Measurements from ENCODE around the gene PRKCA. TPM values are rescaled to one million over a fixed set of nuclear protein-coding genes. Genes with fewer than 3 reads are reported as not detected.

Gene PRKCA
- polyA plus RNA-seq, 1 experiment, result 66.8 TPM

DNA sequence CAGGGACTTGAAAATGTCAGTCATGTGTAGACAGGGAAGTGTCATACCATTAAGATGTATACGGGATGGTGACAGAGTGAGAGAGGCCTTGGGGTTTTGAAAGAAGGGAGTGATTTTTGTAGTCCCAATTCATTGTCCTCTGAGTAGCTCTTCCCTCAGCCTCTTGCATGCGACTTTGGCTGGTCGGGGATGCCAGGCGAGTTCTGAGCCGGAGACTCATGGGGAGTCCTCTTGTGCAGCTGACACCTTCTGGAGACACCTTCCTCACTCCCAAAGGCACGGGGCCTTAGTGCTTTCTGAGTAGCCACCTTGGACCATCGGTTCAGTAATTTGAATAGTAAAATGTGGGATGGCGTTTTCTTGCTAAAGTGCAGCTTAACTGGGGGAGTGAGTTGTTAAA lies 144.7 kb downstream of the PRKCA start:
- POLR2A ChIA-PET, result no interaction called here
- DNase-seq (ENCODE audit: low read depth, low spot score), result no peak
- CTCF ChIA-PET, result interaction anchor here (0.9 kb wide), 1 partner anchor 235 kb away, joined by 3 read pairs; no protein-coding TSS in a partner anchor
- Histone ChIP-seq H3K9me3 (ENCODE audit: control insufficient read depth, insufficient read depth, low read length) (no peaks in the 10 kb centered on the region), H3K4me3 (ENCODE audit: low read depth, low read length) (no peak overlapping the region), H3K27ac (ENCODE audit: low read depth, low read length) (no peak overlapping the region), H3K27me3 (ENCODE audit: control insufficient read depth, insufficient read depth, low read length) (no peaks in the 10 kb centered on the region)
- TF ChIP-seq CTCF (IDR thresholded peaks at IDR 0.05; ENCODE audit: low read depth, low read length), result no peak

GRCh38 chr17:66448026-66448639 lies 145.7 kb downstream of the PRKCA start:
- no peak for TF ChIP-seq CTCF (IDR thresholded peaks at IDR 0.05; ENCODE audit: low read depth, low read length)
- ChIA-PET CTCF (interaction anchor here (0.8 kb wide), 1 partner anchor 119 kb away, joined by 4 read pairs; no protein-coding TSS in a partner anchor), POLR2A (interaction anchor here (1.1 kb wide), 1 partner anchor 13 kb away, joined by 3 read pairs; no protein-coding TSS in a partner anchor)
- no peak overlapping the region for H3K4me3 ChIP-seq (ENCODE audit: low read depth, low read length)
- H3K9me3 ChIP-seq (ENCODE audit: control insufficient read depth, insufficient read depth, low read length), result no peaks in the 10 kb centered on the region
- no peaks in the 10 kb centered on the region for H3K27me3 ChIP-seq (ENCODE audit: control insufficient read depth, insufficient read depth, low read length)
- DNase-seq (ENCODE audit: low read depth, low spot score), result no peak
- no peak overlapping the region for H3K27ac ChIP-seq (ENCODE audit: low read depth, low read length)

- CTCF ChIA-PET, result no interaction called here
- no peaks in the 10 kb centered on the region for H3K9me3 ChIP-seq (ENCODE audit: control insufficient read depth, insufficient read depth, low read length)
- no peak overlapping the region for H3K27ac ChIP-seq (ENCODE audit: low read depth, low read length)
- no peak for DNase-seq (ENCODE audit: low read depth, low spot score)
- no peaks in the 10 kb centered on the region for H3K27me3 ChIP-seq (ENCODE audit: control insufficient read depth, insufficient read depth, low read length)
- TF ChIP-seq CTCF (IDR thresholded peaks at IDR 0.05; ENCODE audit: low read depth, low read length), result no peak
- POLR2A ChIA-PET, result interaction anchor here (0.7 to 1.1 kb wide), 3 partner anchors 10 to 18 kb away, joined by 3 read pairs; no protein-coding TSS in a partner anchor
- no peak overlapping the region for H3K4me3 ChIP-seq (ENCODE audit: low read depth, low read length)
Observed at GRCh38 chr17:66449418-66449977, 147.1 kb downstream of the PRKCA start.

DNA sequence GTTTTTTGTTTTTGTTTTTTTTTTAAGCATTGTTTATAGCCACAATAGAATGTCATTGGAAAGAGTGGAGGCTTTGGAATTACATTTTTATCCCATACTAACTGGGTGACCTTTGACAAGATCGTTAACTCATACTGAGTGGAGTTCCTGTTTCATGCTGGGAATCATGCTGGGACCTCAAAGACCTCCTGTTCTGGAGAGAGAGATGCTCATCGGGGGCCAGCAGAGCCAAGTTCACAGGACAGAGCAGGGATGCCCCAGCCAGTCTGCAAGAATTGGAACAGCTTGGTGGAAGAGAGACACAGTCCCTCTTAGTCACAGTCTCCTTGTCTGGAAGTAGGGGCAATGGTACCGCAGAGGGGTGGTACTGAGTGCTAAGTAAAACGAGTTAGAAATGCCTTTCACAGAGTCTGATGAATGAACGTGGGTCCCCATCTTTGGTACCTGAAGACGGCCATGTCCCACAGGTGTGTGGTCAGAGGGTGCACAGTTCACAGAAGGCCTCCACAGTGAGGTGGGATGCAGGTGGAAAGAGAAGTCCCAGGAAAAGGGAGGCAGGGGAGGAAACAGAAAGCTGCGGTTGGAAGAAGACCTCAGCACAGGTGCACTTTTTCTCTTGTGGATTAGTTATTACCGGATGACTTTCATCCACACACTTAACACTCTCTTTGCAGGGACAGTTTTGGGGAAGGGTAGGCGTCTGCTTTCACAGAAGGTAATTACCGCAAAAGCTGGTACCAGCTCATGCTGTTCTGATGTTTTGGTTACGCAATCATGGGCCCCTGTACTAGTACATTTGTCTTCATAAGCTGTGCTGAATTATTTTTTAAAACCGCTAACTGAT lies 147.8 kb downstream of the PRKCA start:
- H3K27me3 ChIP-seq (ENCODE audit: control insufficient read depth, insufficient read depth, low read length), result no peaks in the 10 kb centered on the region
- POLR2A ChIA-PET, result no interaction called here
- H3K27ac ChIP-seq (ENCODE audit: low read depth, low read length), result no peak overlapping the region
- CTCF ChIA-PET, result no interaction called here
- DNase-seq (ENCODE audit: low read depth, low spot score), result no peak
- TF ChIP-seq CTCF (IDR thresholded peaks at IDR 0.05; ENCODE audit: low read depth, low read length), result no peak
- no peak overlapping the region for H3K4me3 ChIP-seq (ENCODE audit: low read depth, low read length)
- H3K9me3 ChIP-seq (ENCODE audit: control insufficient read depth, insufficient read depth, low read length), result no peaks in the 10 kb centered on the region

- H3K9me3 ChIP-seq (ENCODE audit: control insufficient read depth, insufficient read depth, low read length), result no peaks in the 10 kb centered on the region
- H3K4me3 ChIP-seq (ENCODE audit: low read depth, low read length), result no peak overlapping the region
- ChIA-PET POLR2A (no interaction called here), CTCF (no interaction called here)
- TF ChIP-seq CTCF (IDR thresholded peaks at IDR 0.05; ENCODE audit: low read depth, low read length), result no peak
- H3K27ac ChIP-seq (ENCODE audit: low read depth, low read length), result no peak overlapping the region
- no peaks in the 10 kb centered on the region for H3K27me3 ChIP-seq (ENCODE audit: control insufficient read depth, insufficient read depth, low read length)
- DNase-seq (ENCODE audit: low read depth, low spot score), result no peak
Observed at GRCh38 chr17:66450852-66451158, 148.4 kb downstream of the PRKCA start.
